NOMO-1 treated with dmso at 0.1 percent for 144 hours (cell line): ENCODE results near the gene PSTPIP2.

Experiments
- DNase-seq: peaks from one replicate; lab custom pipeline; 2025; ENCODE audit not compliant: unreplicated experiment; lab: John Stamatoyannopoulos, UW

The PSTPIP2 gene

GRCh38 chr18:45938488-45938935, 133.5 kb downstream of the PSTPIP2 start:
- DNase-seq, result no peak

- no peak for DNase-seq
Observed at GRCh38 chr18:45935591-45936335, 136.3 kb downstream of the PSTPIP2 start.
